Measurements from ENCODE around the gene PCYT1B.

PCYT1B gene

GRCh38 chrX:24515447-24515846 lies 131.7 kb downstream of the PCYT1B start:
- DNase-seq, result no peak

GRCh38 chrX:24513416-24513815 lies 133.7 kb downstream of the PCYT1B start:
- DNase-seq, result no peak

- DNase-seq, result no peak
Measured at GRCh38 chrX:24508375-24508774, 138.8 kb downstream of the PCYT1B start.
